KBM-7 (cell line): ENCODE results near the gene SLC8A3.

ENCODE experiments used
- DNase-seq: peaks from one replicate; pipeline ENCODE4 v3.0.0-alpha.2; 2015
- in situ Hi-C: fragments of 300-500 bp; cut with MboI; formaldehyde crosslinking; loops from 2 replicates; pipeline ENCODE4 v1.14.3; 2020; ENCODE audit warnings: low sequenced_read_pairs, low pct_unique_long_range_greater_than_20kb, mixed read lengths

Gene SLC8A3

GRCh38 chr14:70086685-70087379 lies 101.9 kb downstream of the SLC8A3 start:
- in situ Hi-C loops, result no loop called here
- DNase-seq, result peak; percentile 57

GRCh38 chr14:70084226-70084625 lies 104.5 kb downstream of the SLC8A3 start:
- no peak for DNase-seq
- in situ Hi-C loops, result no loop called here

- in situ Hi-C loops, result no loop called here
- no peak for DNase-seq
Observed at GRCh38 chr14:70082394-70082793, 106.4 kb downstream of the SLC8A3 start.

- in situ Hi-C loops, result no loop called here
- DNase-seq, result no peak
Observed at GRCh38 chr14:70080076-70080475, 108.7 kb downstream of the SLC8A3 start.

GRCh38 chr14:70078329-70078728 lies 110.4 kb downstream of the SLC8A3 start:
- in situ Hi-C loops, result no loop called here
- DNase-seq, result no peak

GRCh38 chr14:70077720-70078119 lies 111.0 kb downstream of the SLC8A3 start:
- no peak for DNase-seq
- in situ Hi-C loops, result no loop called here

- in situ Hi-C loops, result no loop called here
- DNase-seq, result no peak
Observed at GRCh38 chr14:70077005-70077404, 111.7 kb downstream of the SLC8A3 start.

- DNase-seq, result peak; percentile 48
- in situ Hi-C loops, result no loop called here
Observed at GRCh38 chr14:70073924-70074566, 114.7 kb downstream of the SLC8A3 start.

- no peak for DNase-seq
- in situ Hi-C loops, result no loop called here
Observed at GRCh38 chr14:70069186-70069585, 119.6 kb downstream of the SLC8A3 start.

- in situ Hi-C loops, result no loop called here
- no peak for DNase-seq
Observed at GRCh38 chr14:70067810-70068209, 120.9 kb downstream of the SLC8A3 start.

- in situ Hi-C loops, result no loop called here
- no peak for DNase-seq
Observed at GRCh38 chr14:70064136-70064865, 124.5 kb downstream of the SLC8A3 start.

GRCh38 chr14:70061108-70061507 lies 127.6 kb downstream of the SLC8A3 start:
- no peak for DNase-seq
- in situ Hi-C loops, result no loop called here

- no peak for DNase-seq
- in situ Hi-C loops, result no loop called here
Observed at GRCh38 chr14:70059545-70059944, 129.2 kb downstream of the SLC8A3 start.

- in situ Hi-C loops, result no loop called here
- no peak for DNase-seq
Observed at GRCh38 chr14:70057519-70058136, 131.1 kb downstream of the SLC8A3 start.

- in situ Hi-C loops, result no loop called here
Observed at GRCh38 chr14:70052990-70053389, 135.8 kb downstream of the SLC8A3 start.

GRCh38 chr14:70050136-70050535 lies 138.6 kb downstream of the SLC8A3 start:
- no peak for DNase-seq
- in situ Hi-C loops, result no loop called here

More at GRCh38 chr14:70052990-70053389, 135.8 kb downstream of the SLC8A3 start:
- DNase-seq, result peak; percentile 19

- no peak for DNase-seq
Observed at GRCh38 chr14:70049605-70050004, 139.1 kb downstream of the SLC8A3 start.

GRCh38 chr14:70048313-70048654 lies 140.5 kb downstream of the SLC8A3 start:
- in situ Hi-C loops, result no loop called here

More at GRCh38 chr14:70049605-70050004, 139.1 kb downstream of the SLC8A3 start:
- in situ Hi-C loops, result no loop called here

GRCh38 chr14:70047598-70048312 lies 141.0 kb downstream of the SLC8A3 start:
- no peak for DNase-seq
- in situ Hi-C loops, result no loop called here

More at GRCh38 chr14:70048313-70048654, 140.5 kb downstream of the SLC8A3 start:
- DNase-seq, result no peak
